Neuronal stem cell (in vitro differentiated cells): ENCODE data around the gene THOC1.

ENCODE experiments used
- DNase-seq: peaks from one replicate; pipeline ENCODE4 v3.0.0-alpha.2; 2013; ENCODE audit warnings: low spot score
- H2AFZ ChIP-seq: one replicate; pipeline ENCODE4 v1.6.1; 2013; ENCODE audit warnings: mild to moderate bottlenecking, low read length, inconsistent platforms
- H2AK5ac ChIP-seq: 2 replicates; pipeline ENCODE4 v1.6.1; 2013; ENCODE audit warnings: low read depth, mild to moderate bottlenecking, inconsistent platforms, low read length, moderate library complexity, mixed read lengths
- H2BK120ac ChIP-seq: 2 replicates; pipeline ENCODE4 v1.6.1; 2013; ENCODE audit warnings: low read depth, mild to moderate bottlenecking, inconsistent platforms, low read length, moderate library complexity, mixed read lengths
- H2BK12ac ChIP-seq: one replicate; pipeline ENCODE4 v1.6.1; 2013; ENCODE audit warnings: low read length, inconsistent platforms
- H2BK15ac ChIP-seq: 2 replicates; pipeline ENCODE4 v1.6.1; 2013; ENCODE audit warnings: mild to moderate bottlenecking, low read length, inconsistent platforms, mixed read lengths
- H2BK5ac ChIP-seq: one replicate; pipeline ENCODE4 v1.6.1; 2013; ENCODE audit warnings: inconsistent platforms, mild to moderate bottlenecking, low read length, moderate library complexity
- H3K14ac ChIP-seq: one replicate; pipeline ENCODE4 v1.6.1; 2013; ENCODE audit warnings: low read length, inconsistent platforms
- H3K18ac ChIP-seq: 2 replicates; pipeline ENCODE4 v1.6.1; 2013; ENCODE audit warnings: low read length, inconsistent platforms
- H3K23ac ChIP-seq: 2 replicates; pipeline ENCODE4 v1.6.1; 2013; ENCODE audit warnings: low read depth, mild to moderate bottlenecking, mixed read lengths, low read length, inconsistent platforms; ENCODE audit not compliant: poor library complexity
- H3K27ac ChIP-seq: replicated peaks from 3 replicates; pipeline ENCODE4 v1.5.1; 2013; ENCODE audit warnings: low read length, inconsistent platforms
- H3K27me3 ChIP-seq, 3 experiments: 2 replicates each; pipeline ENCODE4 v1.6.1; 2013; ENCODE audit warnings: low read length in 3 of 3, mild to moderate bottlenecking in 2 of 3, inconsistent platforms in 1 of 3, low read depth in 1 of 3, mixed read lengths in 1 of 3, moderate library complexity in 1 of 3; ENCODE audit not compliant: control insufficient read depth in 3 of 3, insufficient read depth in 3 of 3
- H3K36me3 ChIP-seq, 2 donors: replicated peaks in 1 of 2; 2 replicates each; pipeline ENCODE4 v1.6.1; 2013; ENCODE audit warnings: low read length in 2 of 2; ENCODE audit not compliant: control insufficient read depth in 2 of 2, insufficient read depth in 2 of 2
- H3K4ac ChIP-seq: 2 replicates; pipeline ENCODE4 v1.6.1; 2013; ENCODE audit warnings: inconsistent platforms, mild to moderate bottlenecking, low read length, moderate library complexity
- H3K4me1 ChIP-seq, 2 donors: 1 replicate in 1 of 2; 2 replicates in 1 of 2; pipeline ENCODE4 v1.6.1; 2013; ENCODE audit warnings: low read length in 2 of 2, low read depth in 1 of 2; ENCODE audit not compliant: control insufficient read depth in 2 of 2, insufficient read depth in 1 of 2
- H3K4me2 ChIP-seq: one replicate; pipeline ENCODE4 v1.6.1; 2013; ENCODE audit warnings: mild to moderate bottlenecking, low read length, inconsistent platforms; ENCODE audit not compliant: insufficient read depth, poor library complexity, severe bottlenecking
- H3K4me3 ChIP-seq, 2 donors: 2 replicates each; pipeline ENCODE4 v1.5.1; 2013; ENCODE audit warnings: low read length in 2 of 2, mild to moderate bottlenecking in 2 of 2, inconsistent platforms in 1 of 2, moderate library complexity in 1 of 2
- H3K79me1 ChIP-seq: one replicate; pipeline ENCODE4 v1.6.1; 2013; ENCODE audit warnings: low read depth, mild to moderate bottlenecking, inconsistent platforms, low read length, moderate library complexity
- H3K9ac ChIP-seq: one replicate; pipeline ENCODE4 v1.6.1; 2013; ENCODE audit warnings: mild to moderate bottlenecking, low read depth, low read length, inconsistent platforms; ENCODE audit not compliant: poor library complexity
- H3K9me3 ChIP-seq, 2 donors: replicated peaks in 1 of 2; 2 replicates each; pipeline versions ENCODE3 to v1.6.1; 2013; ENCODE audit warnings: low read length in 2 of 2, mild to moderate bottlenecking in 2 of 2, inconsistent platforms in 1 of 2, low read depth in 1 of 2, mixed read lengths in 1 of 2, moderate library complexity in 1 of 2; ENCODE audit not compliant: control insufficient read depth in 2 of 2, insufficient read depth in 1 of 2
- H4K8ac ChIP-seq: one replicate; pipeline ENCODE4 v1.6.1; 2013; ENCODE audit warnings: low read depth, mild to moderate bottlenecking, inconsistent platforms, low read length, moderate library complexity
- H4K91ac ChIP-seq: one replicate; pipeline ENCODE4 v1.6.1; 2013; ENCODE audit warnings: low read length, low read depth, mild to moderate bottlenecking, inconsistent platforms; ENCODE audit not compliant: poor library complexity
- WGBS, 2 donors: extraction: QIAGEN DNeasy Blood & Tissue Kit; methylation state at CpG; one replicate each; pipeline ENCODE4 v1.1.7; 2013; ENCODE audit warnings: missing lambda C conversion rate in 2 of 2, mixed read lengths in 1 of 2; ENCODE audit not compliant: insufficient read length in 2 of 2, insufficient replicate concordance in 1 of 2; ENCODE audit errors: extremely low coverage in 2 of 2; 5-methylcytosine and 5-hydroxymethylcytosine counted together

The THOC1 gene

GRCh38 chr18:302097-302496 is 34.2 kb upstream of the THOC1 start:
- Histone ChIP-seq H3K79me1 (no peaks in the 10 kb centered on the region), H3K23ac (no peak overlapping the region), H2AFZ (no peak overlapping the region), H3K27ac (no peak overlapping the region), H3K18ac (no peak overlapping the region), H3K14ac (no peak overlapping the region), H3K9me3 (no peaks in the 10 kb centered on the region), H3K36me3 (no peaks in the 10 kb centered on the region), H2BK5ac (no peak overlapping the region), H3K4me3 (no peak overlapping the region), H3K4ac (no peak overlapping the region), H3K4me2 (no peak overlapping the region), H2BK120ac (no peak overlapping the region), H2BK15ac (no peak overlapping the region), H2AK5ac (no peak overlapping the region), H3K4me1 (peaks cover 0 to 7% of the 10 kb centered on the region in 2 donors), H4K8ac (no peak overlapping the region), H4K91ac (no peak overlapping the region), H3K27me3 (peaks cover 0 to 5% (median 0%) of the 10 kb centered on the region in 3 experiments), H3K9ac (no peak overlapping the region), H2BK12ac (no peak overlapping the region)
- WGBS, 2 donors = no CpG with 5 or more reads among the region's 7 CpGs
- DNase-seq = no peak

GRCh38 chr18:297936-298335 is 30.1 kb upstream of the THOC1 start:
- Histone ChIP-seq H3K4me1 (no peaks in the 10 kb centered on the region), H2BK5ac (no peak overlapping the region), H3K18ac (no peak overlapping the region), H2BK12ac (no peak overlapping the region), H3K4me3 (no peak overlapping the region), H4K91ac (no peak overlapping the region), H3K4ac (no peak overlapping the region), H3K27me3 (peaks cover 0 to 6% (median 0%) of the 10 kb centered on the region in 3 experiments), H2AFZ (no peak overlapping the region), H3K36me3 (no peaks in the 10 kb centered on the region), H3K27ac (no peak overlapping the region), H3K23ac (no peak overlapping the region), H2BK15ac (no peak overlapping the region), H4K8ac (no peak overlapping the region), H2BK120ac (no peak overlapping the region), H3K79me1 (no peaks in the 10 kb centered on the region), H3K9ac (no peak overlapping the region), H3K4me2 (no peak overlapping the region), H3K14ac (no peak overlapping the region), H3K9me3 (no peaks in the 10 kb centered on the region), H2AK5ac (no peak overlapping the region)
- WGBS, 2 donors = no CpG with 5 or more reads among the region's 2 CpGs
- no peak for DNase-seq

- no peak overlapping the region for H3K18ac ChIP-seq
- no peak overlapping the region for H3K4me2 ChIP-seq
- WGBS, 2 donors = no CpG with 5 or more reads among the region's 3 CpGs
- no peak overlapping the region for H3K9ac ChIP-seq
- no peaks in the 10 kb centered on the region for H3K9me3 ChIP-seq
- H2AK5ac ChIP-seq = no peak overlapping the region
- no peak overlapping the region for H3K27ac ChIP-seq
- H2BK15ac ChIP-seq = no peak overlapping the region
- no peak overlapping the region for H3K4ac ChIP-seq
- no peak overlapping the region for H2BK5ac ChIP-seq
- H2AFZ ChIP-seq = no peak overlapping the region
- no peak overlapping the region for H2BK12ac ChIP-seq
- no peak overlapping the region for H2BK120ac ChIP-seq
- H4K8ac ChIP-seq = no peak overlapping the region
- H3K79me1 ChIP-seq = no peaks in the 10 kb centered on the region
- no peaks in the 10 kb centered on the region for H3K4me1 ChIP-seq
- no peak overlapping the region for H3K4me3 ChIP-seq
- no peak for DNase-seq
- no peaks in the 10 kb centered on the region for H3K36me3 ChIP-seq
- H3K23ac ChIP-seq = no peak overlapping the region
- H3K27me3 ChIP-seq = peaks cover 0 to 6% (median 0%) of the 10 kb centered on the region in 3 experiments
- no peak overlapping the region for H3K14ac ChIP-seq
- no peak overlapping the region for H4K91ac ChIP-seq
These were observed 28.1 kb upstream of the THOC1 start for GRCh38 chr18:295756-296490.

GRCh38 chr18:294566-294965 is 26.7 kb upstream of the THOC1 start:
- H3K9ac ChIP-seq = no peak overlapping the region
- no peak overlapping the region for H3K18ac ChIP-seq
- H3K4ac ChIP-seq = no peak overlapping the region
- H2AK5ac ChIP-seq = no peak overlapping the region
- no peak overlapping the region for H3K27ac ChIP-seq
- no peak overlapping the region for H2BK15ac ChIP-seq
- H4K91ac ChIP-seq = no peak overlapping the region
- H3K4me1 ChIP-seq = no peaks in the 10 kb centered on the region
- WGBS, 2 donors = no CpG with 5 or more reads among the region's 3 CpGs
- no peak overlapping the region for H3K14ac ChIP-seq
- no peak overlapping the region for H3K4me2 ChIP-seq
- H3K4me3 ChIP-seq = no peak overlapping the region
- no peaks in the 10 kb centered on the region for H3K9me3 ChIP-seq
- peaks cover 0 to 6% (median 0%) of the 10 kb centered on the region in 3 experiments for H3K27me3 ChIP-seq
- H3K36me3 ChIP-seq = no peaks in the 10 kb centered on the region
- H2BK12ac ChIP-seq = no peak overlapping the region
- no peak for DNase-seq
- no peak overlapping the region for H3K23ac ChIP-seq
- H2BK5ac ChIP-seq = no peak overlapping the region
- no peak overlapping the region for H2BK120ac ChIP-seq
- no peaks in the 10 kb centered on the region for H3K79me1 ChIP-seq
- no peak overlapping the region for H4K8ac ChIP-seq
- H2AFZ ChIP-seq = no peak overlapping the region
